GM23248 (cell line): Measurements from ENCODE around the gene OR2A2. TPM values are rescaled to one million over a fixed set of nuclear protein-coding genes. Genes with fewer than 3 reads are reported as not detected.

Experiments
- DNase-seq: peaks from one replicate; pipeline ENCODE4 v3.0.0-alpha.2; 2015
- H2AFZ ChIP-seq: fragments of 200-600 bp; sonication (generic); 2 replicates; pipeline ENCODE4 v1.6.1; 2016; ENCODE audit warnings: antibody characterized with exemption
- H3F3A ChIP-seq: fragments of 200-600 bp; sonication (generic); 2 replicates; pipeline ENCODE4 v1.6.1; 2016; ENCODE audit warnings: mild to moderate bottlenecking, antibody characterized with exemption, mixed run types; ENCODE audit not compliant: insufficient read depth
- H3K27ac ChIP-seq: fragments of 200-600 bp; sonication (generic); 2 replicates; pipeline ENCODE4 v1.5.1; 2016; ENCODE audit warnings: mild to moderate bottlenecking
- H3K27me3 ChIP-seq: fragments of 200-600 bp; sonication (generic); replicated peaks from 2 replicates; pipeline ENCODE4 v1.6.1; 2016; ENCODE audit warnings: mild to moderate bottlenecking; ENCODE audit not compliant: insufficient read depth
- H3K36me3 ChIP-seq: fragments of 200-600 bp; sonication (generic); 2 replicates; pipeline ENCODE4 v1.6.1; 2016; ENCODE audit warnings: low read depth, mild to moderate bottlenecking
- H3K4me1 ChIP-seq: fragments of 200-600 bp; sonication (generic); 2 replicates; pipeline ENCODE4 v1.6.1; 2016; ENCODE audit warnings: mild to moderate bottlenecking; ENCODE audit not compliant: insufficient read depth
- H3K4me2 ChIP-seq: fragments of 200-600 bp; sonication (generic); one replicate; pipeline ENCODE4 v1.6.1; 2016; ENCODE audit warnings: mild to moderate bottlenecking; ENCODE audit not compliant: unreplicated experiment
- H3K4me3 ChIP-seq: fragments of 200-600 bp; sonication (generic); 2 replicates; pipeline ENCODE4 v1.5.1; 2016; ENCODE audit warnings: mild to moderate bottlenecking
- H3K79me2 ChIP-seq: fragments of 200-600 bp; sonication (generic); 2 replicates; pipeline ENCODE4 v1.6.1; 2016; ENCODE audit warnings: mild to moderate bottlenecking; ENCODE audit not compliant: insufficient read depth
- H3K9ac ChIP-seq: fragments of 200-600 bp; sonication (generic); 2 replicates; pipeline ENCODE4 v1.6.1; 2016; ENCODE audit warnings: mild to moderate bottlenecking
- H3K9me2 ChIP-seq: fragments of 200-600 bp; sonication (generic); 2 replicates; pipeline ENCODE4 v1.6.1; 2016; ENCODE audit warnings: mixed run types, mild to moderate bottlenecking, moderate library complexity; ENCODE audit not compliant: insufficient read depth
- H3K9me3 ChIP-seq: fragments of 200-600 bp; sonication (generic); one replicate; pipeline ENCODE4 v1.6.1; 2017; ENCODE audit warnings: low read depth
- H4K20me1 ChIP-seq: fragments of 200-600 bp; sonication (generic); 2 replicates; pipeline ENCODE4 v1.6.0; 2016; ENCODE audit not compliant: insufficient read depth
- EZH2 ChIP-seq: fragments of 200-600 bp; sonication (generic); IDR thresholded peaks from 2 replicates; pipeline ENCODE4 v1.6.1; 2018; ENCODE audit warnings: antibody characterized with exemption, mild to moderate bottlenecking; ENCODE audit not compliant: insufficient read depth, poor library complexity, severe bottlenecking
- EZH2phosphoT487 ChIP-seq: fragments of 200-600 bp; sonication (generic); IDR thresholded peaks from 2 replicates; pipeline ENCODE4 v1.6.1; 2018; ENCODE audit warnings: antibody characterized with exemption, moderate library complexity, mild to moderate bottlenecking, low read depth; ENCODE audit not compliant: insufficient read depth
- WGBS, 2 experiments: methylation state at CpG; one replicate each; pipeline ENCODE4 v1.1.6; 2015 to 2017; ENCODE audit warnings: low lambda C conversion rate in 2 of 2, low coverage in 1 of 2; ENCODE audit errors: missing lambda C conversion rate in 2 of 2; 5-methylcytosine and 5-hydroxymethylcytosine counted together
- in situ Hi-C: fragments of 300-500 bp; cut with MboI; formaldehyde crosslinking; loops from 2 replicates; pipeline ENCODE4 v1.15.0; 2020
- polyA plus RNA-seq: library from polyadenylated mRNA; unstranded; fragments of >200 nt; fragmentation: Nextera tagmentation; extraction: Ambion mirVana; gene quantifications from 2 replicates; pipeline ENCODE4 v1.2.1, GENCODE V29; 2016
- total RNA-seq: library from RNA; depleted of rRNA; stranded (reverse); fragments of >200 nt; shearing (Covaris generic); gene quantifications from 2 replicates; pipeline ENCODE4 v1.2.3, GENCODE V29; 2014

Gene OR2A2
- total and polyA plus RNA-seq, 2 experiments from 2014 or later, result not detected

- H3K79me2 ChIP-seq, result no peaks in the 10 kb centered on the region
- H3K36me3 ChIP-seq, result no peaks in the 10 kb centered on the region
- no peak overlapping the region for H2AFZ ChIP-seq
- no peak overlapping the region for H3K4me3 ChIP-seq
- no peak overlapping the region for H3K27ac ChIP-seq
- H3F3A ChIP-seq, result no peaks in the 10 kb centered on the region
- H3K27me3 ChIP-seq, result no peaks in the 10 kb centered on the region
- no peaks in the 10 kb centered on the region for H4K20me1 ChIP-seq
- in situ Hi-C loops, result no loop called here
- H3K4me1 ChIP-seq, result no peaks in the 10 kb centered on the region
- H3K4me2 ChIP-seq, result no peak overlapping the region
- H3K9me3 ChIP-seq, result no peaks in the 10 kb centered on the region
- DNase-seq, result no peak
- no peak for TF ChIP-seq EZH2
- no peak for TF ChIP-seq EZH2phosphoT487
- no peaks in the 10 kb centered on the region for H3K9me2 ChIP-seq
- H3K9ac ChIP-seq, result no peak overlapping the region
These were observed 10.6 kb upstream of the OR2A2 start for GRCh38 chr7:144098776-144099175.

DNA sequence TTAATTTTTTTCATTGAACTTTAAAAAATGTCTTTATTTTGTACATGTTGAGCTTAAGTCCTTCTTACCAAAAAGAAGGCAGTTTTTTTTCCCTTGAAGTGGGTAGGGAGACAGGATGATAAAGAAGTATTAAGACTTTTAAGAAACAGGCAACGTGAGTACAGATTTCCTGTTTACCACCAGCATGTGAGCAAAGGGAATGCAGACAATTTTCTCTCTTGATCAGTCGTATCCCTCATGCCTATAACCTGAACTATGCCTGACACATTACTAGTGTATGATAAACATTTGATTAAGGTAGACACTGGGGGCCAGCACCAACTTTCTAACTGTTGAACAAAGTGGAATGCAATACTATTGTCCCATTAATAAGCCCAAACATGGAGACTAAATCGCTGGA lies 8.8 kb upstream of the OR2A2 start:
- Histone ChIP-seq H3K79me2 (no peaks in the 10 kb centered on the region), H3F3A (no peaks in the 10 kb centered on the region), H3K27ac (no peak overlapping the region), H3K9me2 (no peaks in the 10 kb centered on the region), H3K4me1 (no peaks in the 10 kb centered on the region), H3K9me3 (no peaks in the 10 kb centered on the region), H3K4me3 (no peak overlapping the region), H2AFZ (no peak overlapping the region), H4K20me1 (no peaks in the 10 kb centered on the region), H3K9ac (no peak overlapping the region), H3K4me2 (no peak overlapping the region), H3K36me3 (no peaks in the 10 kb centered on the region), H3K27me3 (no peaks in the 10 kb centered on the region)
- DNase-seq, result no peak
- in situ Hi-C loops, result no loop called here
- TF ChIP-seq EZH2phosphoT487, result no peak
- no peak for TF ChIP-seq EZH2
- 23 to 28% methylated on average over 3 of the region's 3 CpGs for WGBS, 2 experiments

DNA sequence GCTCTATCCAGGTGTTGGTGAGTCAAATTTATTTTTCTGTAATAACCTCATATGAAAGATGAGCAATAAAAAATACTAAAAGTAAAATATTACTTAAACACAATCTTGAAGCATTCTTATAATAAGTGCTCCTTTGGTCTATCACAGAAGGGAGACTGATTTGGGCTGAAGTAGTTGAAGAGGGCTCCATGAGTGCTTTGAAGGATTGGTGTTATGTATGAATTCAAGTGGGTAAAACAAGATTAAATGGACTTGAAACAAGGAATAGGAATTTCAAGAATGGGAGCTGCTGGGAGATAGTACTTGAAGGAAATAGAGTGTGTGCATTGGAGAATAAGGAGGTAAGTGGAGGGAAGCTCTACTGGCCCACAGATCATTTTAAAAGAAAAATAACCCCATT lies 7.3 kb upstream of the OR2A2 start:
- Histone ChIP-seq H4K20me1 (no peaks in the 10 kb centered on the region), H3K79me2 (no peaks in the 10 kb centered on the region), H3K9ac (no peak overlapping the region), H3K9me3 (no peaks in the 10 kb centered on the region), H2AFZ (no peak overlapping the region), H3F3A (no peaks in the 10 kb centered on the region), H3K4me2 (no peak overlapping the region), H3K4me1 (no peaks in the 10 kb centered on the region), H3K27ac (no peak overlapping the region), H3K36me3 (no peaks in the 10 kb centered on the region), H3K27me3 (no peaks in the 10 kb centered on the region), H3K4me3 (no peak overlapping the region), H3K9me2 (no peaks in the 10 kb centered on the region)
- TF ChIP-seq EZH2 (no peak), EZH2phosphoT487 (no peak)
- in situ Hi-C loops, result no loop called here
- DNase-seq, result no peak

DNA sequence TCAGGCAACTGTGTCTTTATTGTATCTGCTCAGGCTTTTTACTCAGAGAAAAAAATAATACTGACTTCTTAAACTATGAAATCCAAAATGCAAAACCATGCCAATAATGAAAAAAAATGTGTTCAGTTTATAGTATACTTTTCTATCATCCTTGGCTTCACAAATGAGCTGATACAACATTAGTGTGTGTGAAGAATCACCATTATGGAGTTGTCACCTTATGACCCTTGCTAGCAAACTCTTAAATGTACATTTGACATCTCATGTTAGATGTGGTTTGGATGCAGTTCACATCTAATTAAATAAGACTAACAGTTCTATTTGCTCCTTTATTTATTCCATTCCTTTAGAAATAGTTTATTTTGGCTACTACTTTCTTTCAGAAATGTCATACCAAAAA lies 4.2 kb upstream of the OR2A2 start:
- Histone ChIP-seq H3K9me2 (no peaks in the 10 kb centered on the region), H4K20me1 (no peaks in the 10 kb centered on the region), H3K4me3 (no peak overlapping the region), H3K4me1 (no peaks in the 10 kb centered on the region), H3K27me3 (no peaks in the 10 kb centered on the region), H3K27ac (no peak overlapping the region), H3K79me2 (no peaks in the 10 kb centered on the region), H3F3A (no peaks in the 10 kb centered on the region), H3K9ac (no peak overlapping the region), H3K9me3 (no peaks in the 10 kb centered on the region), H3K36me3 (no peaks in the 10 kb centered on the region), H3K4me2 (no peak overlapping the region), H2AFZ (no peak overlapping the region)
- in situ Hi-C loops, result no loop called here
- no peak for TF ChIP-seq EZH2
- no peak for TF ChIP-seq EZH2phosphoT487
- no peak for DNase-seq

DNA sequence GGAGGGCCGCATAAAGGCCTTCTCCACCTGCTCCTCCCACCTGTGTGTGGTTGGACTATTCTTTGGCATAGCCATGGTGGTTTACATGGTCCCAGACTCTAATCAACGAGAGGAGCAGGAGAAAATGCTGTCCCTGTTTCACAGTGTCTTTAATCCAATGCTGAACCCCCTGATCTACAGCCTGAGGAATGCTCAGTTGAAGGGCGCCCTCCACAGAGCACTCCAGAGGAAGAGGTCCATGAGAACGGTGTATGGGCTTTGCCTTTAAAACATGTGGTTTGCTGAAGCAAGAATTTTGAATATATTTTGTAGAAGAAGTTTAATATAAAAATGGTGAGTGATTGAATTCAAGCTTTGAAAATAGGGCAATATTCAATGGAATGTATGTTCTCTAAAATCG lies 889 bp downstream of the OR2A2 start:
- in situ Hi-C loops, result no loop called here
- no peaks in the 10 kb centered on the region for H3K27me3 ChIP-seq
- H3K27ac ChIP-seq, result no peak overlapping the region
- no peaks in the 10 kb centered on the region for H4K20me1 ChIP-seq
- no peak overlapping the region for H3K4me3 ChIP-seq
- no peak overlapping the region for H3K4me2 ChIP-seq
- H3K9ac ChIP-seq, result no peak overlapping the region
- no peaks in the 10 kb centered on the region for H3K4me1 ChIP-seq
- WGBS, 2 experiments, result 41 to 46% methylated on average over 5 of the region's 5 CpGs
- no peaks in the 10 kb centered on the region for H3K79me2 ChIP-seq
- DNase-seq, result no peak
- no peak for TF ChIP-seq EZH2phosphoT487
- no peaks in the 10 kb centered on the region for H3K9me3 ChIP-seq
- H3K36me3 ChIP-seq, result no peaks in the 10 kb centered on the region
- no peak overlapping the region for H2AFZ ChIP-seq
- no peaks in the 10 kb centered on the region for H3K9me2 ChIP-seq
- no peaks in the 10 kb centered on the region for H3F3A ChIP-seq
